ENCODE data around the gene EML6. TPM values are rescaled to one million over a fixed set of nuclear protein-coding genes. Genes with fewer than 3 reads are reported as not detected.
"Not testable (repeated sequence)": the region's sequence is repeated elsewhere in the genome, so short reads cannot be mapped to it uniquely, and the experiment has no call there.

Gene EML6
- total and polyA plus RNA-seq, 2 of the 13 experiments (the other 11 are each of a cell fraction or from before 2014, with no cell fraction given) = 17.2 to 32.4 TPM

- TF ChIP-seq ZNF879 (CRISPR knock-in tag; IDR thresholded peaks at IDR 0.05) = no peak
- TF ChIP-seq ZNF10 (CRISPR knock-in tag; IDR thresholded peaks at IDR 0.05; ENCODE audit: borderline replicate concordance, low read depth) = no peak
- TF ChIP-seq REL (CRISPR knock-in tag; conservative IDR thresholded peaks at IDR 0.05) = no peak
- no peak for TF ChIP-seq CREB1 (IDR thresholded peaks at IDR 0.05)
- TF ChIP-seq CREB1 (CRISPR knock-in tag; IDR thresholded peaks at IDR 0.05) = no peak
- TF ChIP-seq REXO4 (CRISPR knock-in tag; IDR thresholded peaks at IDR 0.05; ENCODE audit: borderline replicate concordance) = no peak
- no peak for TF ChIP-seq RFX5 (IDR thresholded peaks at IDR 0.05; ENCODE audit: low read depth, low read length)
- no peak for TF ChIP-seq HES4 (CRISPR knock-in tag; IDR thresholded peaks at IDR 0.05; ENCODE audit: borderline replicate concordance)
- TF ChIP-seq, protein P1, sequence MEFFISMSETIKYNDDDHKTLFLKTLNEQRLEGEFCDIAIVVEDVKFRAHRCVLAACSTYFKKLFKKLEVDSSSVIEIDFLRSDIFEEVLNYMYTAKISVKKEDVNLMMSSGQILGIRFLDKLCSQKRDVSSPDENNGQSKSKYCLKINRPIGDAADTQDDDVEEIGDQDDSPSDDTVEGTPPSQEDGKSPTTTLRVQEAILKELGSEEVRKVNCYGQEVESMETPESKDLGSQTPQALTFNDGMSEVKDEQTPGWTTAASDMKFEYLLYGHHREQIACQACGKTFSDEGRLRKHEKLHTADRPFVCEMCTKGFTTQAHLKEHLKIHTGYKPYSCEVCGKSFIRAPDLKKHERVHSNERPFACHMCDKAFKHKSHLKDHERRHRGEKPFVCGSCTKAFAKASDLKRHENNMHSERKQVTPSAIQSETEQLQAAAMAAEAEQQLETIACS (CRISPR knock-in tag; IDR thresholded peaks at IDR 0.05) = no peak
- TF ChIP-seq ZNF558 (CRISPR knock-in tag; IDR thresholded peaks at IDR 0.05; ENCODE audit: borderline replicate concordance) = no peak
- no peak for TF ChIP-seq PLSCR1 (CRISPR knock-in tag; IDR thresholded peaks at IDR 0.05; ENCODE audit: borderline replicate concordance)
- no peak for TF ChIP-seq CREM (IDR thresholded peaks at IDR 0.05)
- no peak for TF ChIP-seq CREM (CRISPR knock-in tag; IDR thresholded peaks at IDR 0.05)
- TF ChIP-seq ZNF788 (CRISPR knock-in tag; IDR thresholded peaks at IDR 0.05; ENCODE audit: borderline replicate concordance) = no peak
- TF ChIP-seq CBX1 (IDR thresholded peaks at IDR 0.05; ENCODE audit: low read depth) = no peak
- no peak for TF ChIP-seq ZNF580 (CRISPR knock-in tag; IDR thresholded peaks at IDR 0.05; ENCODE audit: borderline replicate concordance, low read depth)
- TF ChIP-seq ZNF264 (CRISPR knock-in tag; IDR thresholded peaks at IDR 0.05) = no peak
- no peak for TF ChIP-seq ZFP62 (CRISPR knock-in tag; IDR thresholded peaks at IDR 0.05)
- TF ChIP-seq ASH2L (IDR thresholded peaks at IDR 0.05; ENCODE audit: insufficient read length, low read depth, low read length) = no peak
- no peak for TF ChIP-seq ZNF337 (CRISPR knock-in tag; IDR thresholded peaks at IDR 0.05; ENCODE audit: borderline replicate concordance, low read depth)
- no peak for TF ChIP-seq KDM3A (CRISPR knock-in tag; IDR thresholded peaks at IDR 0.05; ENCODE audit: low read depth)
- CTCF ChIA-PET (ENCODE audit: low intra/inter-chr PET ratio, low total read pairs) = no interaction called here
- Histone ChIP-seq H2AFZ (ENCODE audit: low read length) (no peak overlapping the region), H3K27ac (ENCODE audit: extremely low read length, insufficient read depth, low read length) (no peak overlapping the region), H3K4me1 (ENCODE audit: insufficient read depth, low read length) (no peaks in the 10 kb centered on the region), H3K27me3 (ENCODE audit: control insufficient read depth in 1 of 2, insufficient read depth in 2 of 2, low read length in 2 of 2) (no peaks in the 10 kb centered on the region), H3K9me3 (ENCODE audit: low read length) (no peaks in the 10 kb centered on the region), H3K79me2 (ENCODE audit: insufficient read depth, low read length) (peaks cover 55% of the 10 kb centered on the region), H4K20me1 (ENCODE audit: insufficient read depth, low read length) (peaks cover 10% of the 10 kb centered on the region), H3K4me3 (replicated peaks in 1 of 3; ENCODE audit: insufficient read depth in 1 of 3, low read depth in 2 of 3, low read length in 3 of 3) (no peak overlapping the region), H3K4me2 (ENCODE audit: low read depth, low read length) (no peak overlapping the region), H3K9ac (ENCODE audit: insufficient read depth, low read depth, low read length) (no peak overlapping the region), H3K36me3 (replicated peaks in 1 of 2; ENCODE audit: control insufficient read depth in 1 of 2, insufficient read depth in 2 of 2, low read length in 2 of 2) (peaks cover 7 to 24% of the 10 kb centered on the region in 2 experiments)
- WGBS (ENCODE audit: low lambda C conversion rate) = 99% methylated on average over 3 of the region's 3 CpGs
- intact Hi-C loops (cut with micrococcal nuclease; ENCODE audit: unreplicated experiment) (no loop called here), in situ Hi-C loops (cut with HindIII; ENCODE audit: extremely low pct_ligation_motif_present, low pct_unique_long_range_greater_than_20kb) (no loop called here)
- BruUV-seq (replicated peaks) = no TSS peak
- ATAC-seq = no peak
- POLR2A ChIA-PET = no interaction called here
- no peak for FAIRE-seq
- no peak for DNase-seq (ENCODE audit: low spot score)
Observed at GRCh38 chr2:54988612-54989011, 265.1 kb downstream of the EML6 start.

DNA sequence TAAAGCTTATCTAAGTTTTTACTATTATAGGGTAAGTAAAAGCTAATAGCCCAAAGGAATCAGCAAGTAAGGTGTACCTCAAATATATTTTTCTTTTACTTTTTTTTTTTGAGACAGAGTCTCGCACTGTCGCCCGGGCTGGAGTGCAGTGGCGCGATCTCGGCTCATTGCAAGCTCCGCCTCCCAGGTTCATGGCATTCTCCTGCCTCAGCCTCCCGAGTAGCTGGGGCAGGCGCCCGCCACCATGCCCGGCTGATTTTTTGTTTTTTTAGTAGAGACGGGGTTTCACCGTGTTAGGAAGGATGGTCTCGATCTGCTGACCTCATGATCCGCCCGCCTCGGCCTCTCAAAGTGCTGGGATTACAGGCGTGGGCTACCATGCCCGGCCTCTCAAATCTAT, 267.2 kb downstream of the EML6 start:
- peaks cover 16% of the 10 kb centered on the region for H4K20me1 ChIP-seq (ENCODE audit: insufficient read depth, low read length)
- H3K27ac ChIP-seq (ENCODE audit: extremely low read length, insufficient read depth, low read length); FAIRE-seq; H2AFZ ChIP-seq (ENCODE audit: low read length); ATAC-seq; intact Hi-C loops (cut with micrococcal nuclease; ENCODE audit: unreplicated experiment); POLR2A ChIA-PET; H3K4me1 ChIP-seq (ENCODE audit: insufficient read depth, low read length); H3K4me3 ChIP-seq (replicated peaks in 1 of 3; ENCODE audit: insufficient read depth in 1 of 3, low read depth in 2 of 3, low read length in 3 of 3); H3K4me2 ChIP-seq (ENCODE audit: low read depth, low read length); in situ Hi-C loops (cut with HindIII; ENCODE audit: extremely low pct_ligation_motif_present, low pct_unique_long_range_greater_than_20kb); CTCF ChIA-PET (ENCODE audit: low intra/inter-chr PET ratio, low total read pairs); BruUV-seq (replicated peaks); H3K9ac ChIP-seq (ENCODE audit: insufficient read depth, low read depth, low read length); DNase-seq (ENCODE audit: low spot score); H3K9me3 ChIP-seq (ENCODE audit: low read length); H3K27me3 ChIP-seq (ENCODE audit: control insufficient read depth in 1 of 2, insufficient read depth in 2 of 2, low read length in 2 of 2): not testable (repeated sequence)
- WGBS (ENCODE audit: low lambda C conversion rate) = 98% methylated on average over 19 of the region's 19 CpGs
- peaks cover 7 to 17% of the 10 kb centered on the region in 2 experiments for H3K36me3 ChIP-seq (replicated peaks in 1 of 2; ENCODE audit: control insufficient read depth in 1 of 2, insufficient read depth in 2 of 2, low read length in 2 of 2)
- peaks cover 73% of the 10 kb centered on the region for H3K79me2 ChIP-seq (ENCODE audit: insufficient read depth, low read length)
